Right ventricle myocardium inferior (tissue), 1 donor: ENCODE measurements around the gene SOS2. TPM values are rescaled to one million over a fixed set of nuclear protein-coding genes. Genes with fewer than 3 reads are reported as not detected.

Experiments
- ATAC-seq: fragments of 200-7000 bp; cut with Tn5 transposase; one replicate; pipeline ENCODE4 v1.9.1; 2020; ENCODE audit warnings: mild to moderate bottlenecking, moderate library complexity
- DNase-seq: peaks from one replicate; pipeline ENCODE4 v3.0.0; 2021; ENCODE audit errors: missing footprints
- intact Hi-C: fragments of 100-400 bp; cut with DNase I; formaldehyde crosslinking; loops from one replicate; pipeline ENCODE4 v1.11.0; 2022
- long read RNA-seq: library from polyadenylated mRNA; unstranded; transcript quantifications from one replicate; pipeline ENCODE4 v2.0.0, GENCODE V29; 2021
- total RNA-seq: library from RNA; stranded (reverse); fragmentation: NEBNext Ultra II Directional; extraction: Animal tissue kit (Norgen Biotek cat#: 25700); gene quantifications from one replicate; pipeline ENCODE4 v1.2.1, GENCODE V29; 2021
- donor health status: DM: no; HTN: yes; CAD: no; lungs with severe emphysema.

The SOS2 gene
- total RNA-seq: 35.6 TPM
- long read RNA-seq, full-length matches to known transcripts: 8 of 20 reads
- long read RNA-seq, partial matches to known transcripts: 9 of 20 reads
- long read RNA-seq, other reads (novel, unspliced or antisense): 3 of 20 reads

- ATAC-seq: peak; percentile 96
- DNase-seq: peak; percentile 95
- intact Hi-C loops: loop anchor here (2.0 to 5.0 kb wide), 2 partner anchors 79 to 369 kb away; no protein-coding TSS in a partner anchor
Measured at GRCh38 chr14:50231475-50232275, at the start of gene SOS2. SOS2 (minus strand) TSS chr14:50231578; CDS start chr14:50231283, 295 bp downstream.

GRCh38 chr14:50272498-50272897 lies 41.1 kb upstream of the SOS2 start:
- intact Hi-C loops: no loop called here
- no peak for ATAC-seq
- no peak for DNase-seq

GRCh38 chr14:50270932-50271331 lies 39.6 kb upstream of the SOS2 start:
- DNase-seq (no peak), ATAC-seq (no peak)
- intact Hi-C loops: no loop called here

- intact Hi-C loops: no loop called here
- no peak for ATAC-seq
- no peak for DNase-seq
Measured at GRCh38 chr14:50265029-50265428, 33.7 kb upstream of the SOS2 start.

- DNase-seq: no peak
- no peak for ATAC-seq
- intact Hi-C loops: no loop called here
Measured at GRCh38 chr14:50263321-50263720, 31.9 kb upstream of the SOS2 start.

- ATAC-seq: no peak
- DNase-seq: no peak
- intact Hi-C loops: no loop called here
Measured at GRCh38 chr14:50262865-50263264, 31.5 kb upstream of the SOS2 start.

GRCh38 chr14:50260511-50260910 lies 29.1 kb upstream of the SOS2 start:
- intact Hi-C loops: no loop called here
- DNase-seq: no peak
- ATAC-seq: no peak

GRCh38 chr14:50260072-50260471 lies 28.7 kb upstream of the SOS2 start:
- intact Hi-C loops: no loop called here
- DNase-seq (no peak), ATAC-seq (no peak)

GRCh38 chr14:50257732-50258131 lies 26.4 kb upstream of the SOS2 start:
- ATAC-seq: no peak
- intact Hi-C loops: no loop called here
- DNase-seq: no peak

GRCh38 chr14:50254248-50254647 lies 22.9 kb upstream of the SOS2 start:
- intact Hi-C loops: no loop called here
- ATAC-seq (no peak), DNase-seq (no peak)

GRCh38 chr14:50249136-50249775 lies 17.9 kb upstream of the SOS2 start:
- intact Hi-C loops: no loop called here
- ATAC-seq (no peak), DNase-seq (no peak)

GRCh38 chr14:50247245-50247644 lies 15.9 kb upstream of the SOS2 start:
- ATAC-seq (no peak), DNase-seq (no peak)

GRCh38 chr14:50242566-50243310 lies 11.4 kb upstream of the SOS2 start:
- no peak for DNase-seq
- intact Hi-C loops: no loop called here
- ATAC-seq: no peak

More at GRCh38 chr14:50247245-50247644, 15.9 kb upstream of the SOS2 start:
- intact Hi-C loops: no loop called here

GRCh38 chr14:50242096-50242495 lies 10.7 kb upstream of the SOS2 start:
- no peak for ATAC-seq
- intact Hi-C loops: no loop called here
- no peak for DNase-seq

GRCh38 chr14:50237427-50237826 lies 6.0 kb upstream of the SOS2 start:
- DNase-seq: no peak
- no peak for ATAC-seq
- intact Hi-C loops: no loop called here

- DNase-seq (no peak), ATAC-seq (no peak)
- intact Hi-C loops: loop anchor here (2.0 to 5.0 kb wide), 2 partner anchors 77 to 372 kb away; no protein-coding TSS in a partner anchor
Measured at GRCh38 chr14:50233951-50234250, 2.5 kb upstream of the SOS2 start.

GRCh38 chr14:50233166-50233950 lies 2.0 kb upstream of the SOS2 start:
- no peak for DNase-seq
- ATAC-seq: no peak
- intact Hi-C loops: loop anchor here (2.0 to 5.0 kb wide), 2 partner anchors 77 to 371 kb away; no protein-coding TSS in a partner anchor

- DNase-seq: no peak
- intact Hi-C loops: loop anchor here (2.0 to 5.0 kb wide), 2 partner anchors 79 to 370 kb away; no protein-coding TSS in a partner anchor
- peak; percentile 8 for ATAC-seq
Measured at GRCh38 chr14:50232276-50232642, 881 bp upstream of the SOS2 start.
